Natural killer cell (primary cell): ENCODE results near the gene EHD3. TPM values are rescaled to one million over a fixed set of nuclear protein-coding genes. Genes with fewer than 3 reads are reported as not detected.

Experiments used
- ATAC-seq, 3 donors: fragments of 150-1000 bp in 2 of 3; fragments of 200-7000 bp in 1 of 3; cut with Tn5 transposase; 1 replicate in 1 of 3; 2 replicates in 2 of 3; pipeline ENCODE4 v1.10.0; 2021; ENCODE audit warnings: mild to moderate bottlenecking in 2 of 3, moderate library complexity in 2 of 3
- DNase-seq, 2 donors: peaks; one replicate each; pipeline versions ENCODE4 v3.0.0 to v3.0.0-alpha.2; 2013 to 2021; ENCODE audit warnings: mixed read lengths in 1 of 2
- H3K27ac ChIP-seq: one replicate; pipeline ENCODE4 v1.5.1; 2013; ENCODE audit warnings: mild to moderate bottlenecking, low read length
- H3K27me3 ChIP-seq: one replicate; pipeline ENCODE4 v1.6.1; 2013; ENCODE audit warnings: low read length; ENCODE audit not compliant: control insufficient read depth, insufficient read depth
- H3K36me3 ChIP-seq: one replicate; pipeline ENCODE4 v1.6.1; 2013; ENCODE audit warnings: low read length; ENCODE audit not compliant: control insufficient read depth, insufficient read depth
- H3K4me1 ChIP-seq: one replicate; pipeline ENCODE4 v1.6.1; 2013; ENCODE audit warnings: low read length; ENCODE audit not compliant: control insufficient read depth, insufficient read depth
- H3K4me3 ChIP-seq: one replicate; pipeline ENCODE4 v1.5.1; 2013; ENCODE audit warnings: low read length
- H3K9me3 ChIP-seq: one replicate; pipeline ENCODE4 v1.6.1; 2013; ENCODE audit warnings: low read length; ENCODE audit not compliant: control insufficient read depth, insufficient read depth
- H3K27ac Mint-ChIP-seq, 2 donors: one replicate each; pipeline ENCODE4 v1.8.0; 2022; ENCODE audit warnings: mild to moderate bottlenecking in 2 of 2, mixed read lengths in 2 of 2, moderate library complexity in 1 of 2
- H3K27me3 Mint-ChIP-seq, 2 donors: one replicate each; pipeline ENCODE4 v1.8.0; 2022; ENCODE audit warnings: low read depth in 2 of 2, mixed read lengths in 2 of 2
- H3K36me3 Mint-ChIP-seq: one replicate; pipeline ENCODE4 v1.8.0; 2022; ENCODE audit warnings: mixed read lengths
- H3K4me1 Mint-ChIP-seq, 2 donors: one replicate each; pipeline ENCODE4 v1.8.0; 2022; ENCODE audit warnings: mixed read lengths in 2 of 2
- H3K4me3 Mint-ChIP-seq: one replicate; pipeline ENCODE4 v1.8.0; 2022; ENCODE audit warnings: mild to moderate bottlenecking, moderate library complexity, mixed read lengths
- H3K9me3 Mint-ChIP-seq, 2 donors: one replicate each; pipeline ENCODE4 v1.8.0; 2022; ENCODE audit warnings: mixed read lengths in 2 of 2
- CTCF ChIP-seq: fragments of 200-600 bp; IDR thresholded peaks from one replicate; pipeline ENCODE4 v1.8.0; 2022; ENCODE audit warnings: antibody characterized with exemption
- WGBS: methylation state at CpG from one replicate; pipeline ENCODE4 v1.1.7; 2013; ENCODE audit warnings: missing lambda C conversion rate; ENCODE audit not compliant: insufficient coverage; 5-methylcytosine and 5-hydroxymethylcytosine counted together
- intact Hi-C: fragments of 100-400 bp; cut with micrococcal nuclease; formaldehyde crosslinking; loops from one replicate; pipeline ENCODE4 v1.14.2; 2022
- total RNA-seq, 4 donors: library from RNA; stranded (reverse); fragments of 120-200 nt in 1 of 4; gene quantifications; one replicate each; pipeline versions ENCODE4 v1.2.3 to v1.2.4, GENCODE V29; 2013 to 2022

The EHD3 gene
- total RNA-seq, 3 donors from 2014 or later (not counting 1 experiment from before 2014, with no cell fraction given), result 5.6 to 7.8 (median 7.2) TPM

- ATAC-seq, result no peak
- Mint-ChIP-seq H3K36me3 (no peaks in the 10 kb centered on the region), H3K27me3 (no peaks in the 10 kb centered on the region), H3K27ac (no peak overlapping the region), H3K4me3 (no peak overlapping the region), H3K4me1 (no peaks in the 10 kb centered on the region), H3K9me3 (no peaks in the 10 kb centered on the region)
- Histone ChIP-seq H3K36me3 (no peaks in the 10 kb centered on the region), H3K4me1 (peaks cover 12% of the 10 kb centered on the region), H3K9me3 (no peaks in the 10 kb centered on the region), H3K27ac (no peak overlapping the region), H3K4me3 (no peak overlapping the region), H3K27me3 (no peaks in the 10 kb centered on the region)
- intact Hi-C loops, result no loop called here
- DNase-seq, result no peak
- TF ChIP-seq CTCF, result no peak
- WGBS, result 85% methylated on average over 13 of the region's 13 CpGs
These were observed 19.6 kb downstream of the EHD3 start for GRCh38 chr2:31253356-31254131.

- ATAC-seq, result no peak
- Histone ChIP-seq H3K9me3 (no peaks in the 10 kb centered on the region), H3K27me3 (no peaks in the 10 kb centered on the region), H3K4me3 (no peak overlapping the region), H3K4me1 (peaks cover 12% of the 10 kb centered on the region), H3K36me3 (no peaks in the 10 kb centered on the region), H3K27ac (no peak overlapping the region)
- Mint-ChIP-seq H3K36me3 (no peaks in the 10 kb centered on the region), H3K4me3 (no peak overlapping the region), H3K27me3 (no peaks in the 10 kb centered on the region), H3K4me1 (no peaks in the 10 kb centered on the region), H3K27ac (no peak overlapping the region), H3K9me3 (no peaks in the 10 kb centered on the region)
- DNase-seq, result no peak
- intact Hi-C loops, result no loop called here
- 95% methylated on average over 19 of the region's 19 CpGs for WGBS
- no peak for TF ChIP-seq CTCF
These were observed 20.6 kb downstream of the EHD3 start for GRCh38 chr2:31254237-31255203.

- DNase-seq (no peak), ATAC-seq (no peak)
- H3K4me3 Mint-ChIP-seq, result no peak overlapping the region
- Histone ChIP-seq H3K27me3 (no peaks in the 10 kb centered on the region), H3K36me3 (no peaks in the 10 kb centered on the region), H3K27ac (no peak overlapping the region), H3K4me1 (peaks cover 12% of the 10 kb centered on the region), H3K4me3 (no peak overlapping the region), H3K9me3 (no peaks in the 10 kb centered on the region)
- H3K27ac Mint-ChIP-seq, result no peak overlapping the region
- no peak for TF ChIP-seq CTCF
- intact Hi-C loops, result no loop called here
- no peaks in the 10 kb centered on the region for H3K27me3 Mint-ChIP-seq
- H3K9me3 Mint-ChIP-seq, result no peaks in the 10 kb centered on the region
- H3K4me1 Mint-ChIP-seq, result no peaks in the 10 kb centered on the region
- no peaks in the 10 kb centered on the region for H3K36me3 Mint-ChIP-seq
- WGBS, result 75% methylated on average over 11 of the region's 11 CpGs
These were observed 22.1 kb downstream of the EHD3 start for GRCh38 chr2:31255911-31256571.
